Sigmoid colon (tissue), 7 donors: Measurements from ENCODE around the gene ZNF462. TPM values are rescaled to one million over a fixed set of nuclear protein-coding genes. Genes with fewer than 3 reads are reported as not detected.

Source experiments
- DNase-seq: peaks from one replicate; pipeline ENCODE4 v3.0.0-alpha.2; 2019
- H3K27ac ChIP-seq, 4 donors: fragments of 200-600 bp; sonication (generic); one replicate each; pipeline ENCODE4 v1.5.1; 2016 to 2019; ENCODE audit warnings: mild to moderate bottlenecking in 1 of 4
- H3K27me3 ChIP-seq, 3 donors: fragments of 200-600 bp; sonication (generic); one replicate each; pipeline ENCODE4 v1.5.1; 2019; ENCODE audit warnings: mild to moderate bottlenecking in 1 of 3
- H3K36me3 ChIP-seq, 4 donors: fragments of 200-600 bp; sonication (generic); one replicate each; pipeline ENCODE4 v1.5.1; 2016 to 2019
- H3K4me1 ChIP-seq, 4 donors: fragments of 200-600 bp; sonication (generic); one replicate each; pipeline ENCODE4 v1.5.1; 2017 to 2019
- H3K4me3 ChIP-seq, 4 donors: fragments of 200-600 bp; sonication (generic); one replicate each; pipeline ENCODE4 v1.5.1; 2017 to 2019; ENCODE audit warnings: mild to moderate bottlenecking in 2 of 4, moderate library complexity in 1 of 4
- H3K9me3 ChIP-seq, 4 donors: fragments of 200-600 bp in 3 of 4; sonication (generic) in 3 of 4; one replicate each; pipeline versions ENCODE4 v1.5.1 to v1.6.1; 2013 to 2019
- CTCF ChIP-seq, 4 experiments: fragments of 450-650 bp in 3 of 4; fragments of 200-600 bp in 1 of 4; IDR thresholded peaks; one replicate each; pipeline ENCODE4 v1.5.1; 2016 to 2019; ENCODE audit warnings: antibody characterized with exemption in 4 of 4, mild to moderate bottlenecking in 3 of 4, moderate library complexity in 2 of 4
- EP300 ChIP-seq, 4 donors: sonication (generic); formaldehyde crosslinking; IDR thresholded peaks; one replicate each; pipeline ENCODE4 v1.6.1; 2017; ENCODE audit warnings: antibody characterized with exemption in 4 of 4
- POLR2A ChIP-seq, 2 donors: fragments of 450-650 bp; IDR thresholded peaks; one replicate each; pipeline ENCODE4 v1.6.1; 2016; ENCODE audit warnings: antibody characterized with exemption in 2 of 2, mild to moderate bottlenecking in 2 of 2, moderate library complexity in 2 of 2
- POLR2AphosphoS5 ChIP-seq, 4 donors: sonication (generic); formaldehyde crosslinking; IDR thresholded peaks; one replicate each; pipeline ENCODE4 v1.6.1; 2017; ENCODE audit warnings: antibody characterized with exemption in 4 of 4
- WGBS, 2 donors: extraction: QIAGEN DNeasy Blood & Tissue Kit; methylation state at CpG; one replicate each; pipeline ENCODE4 v1.1.7; 2013; 5-methylcytosine and 5-hydroxymethylcytosine counted together
- intact Hi-C: fragments of 100-400 bp; cut with DNase I; formaldehyde crosslinking; loops from one replicate; pipeline ENCODE4 v1.15.1; 2023
- polyA plus RNA-seq, 3 donors: library from polyadenylated mRNA; stranded (reverse); fragments of 200-250 nt; gene quantifications; one replicate each; pipeline ENCODE4 v1.2.3, GENCODE V29; 2013
- total RNA-seq, 4 donors: library from RNA; depleted of rRNA; stranded (reverse); fragments of >200 nt; gene quantifications; one replicate each; pipeline ENCODE4 v1.1.0, GENCODE V29; 2016
- donor health status: healthy with polysubstance abuse.
- donor health status: Bipolar disorder and iron deficiency.
- donor health status: healthy.

ZNF462 gene
- total and polyA plus RNA-seq, 7 donors, result 0.60 to 33.8 (median 21.7) TPM

GRCh38 chr9:106911951-106912350, 49.0 kb downstream of the ZNF462 start:
- Histone ChIP-seq H3K4me3 (no peak overlapping the region), H3K27ac (no peak overlapping the region), H3K4me1 (peaks cover 0 to 27% (median 12%) of the 10 kb centered on the region in 4 donors), H3K9me3 (no peaks in the 10 kb centered on the region), H3K36me3 (no peaks in the 10 kb centered on the region), H3K27me3 (no peaks in the 10 kb centered on the region)
- WGBS, 2 donors, result 93% methylated on average over 6 of the region's 6 CpGs
- no peak for DNase-seq
- intact Hi-C loops, result no loop called here
- TF ChIP-seq CTCF (IDR thresholded peaks at IDR 0.05) (no peak), EP300 (IDR thresholded peaks at IDR 0.05) (no peak), POLR2A (IDR thresholded peaks at IDR 0.05) (no peak), POLR2AphosphoS5 (IDR thresholded peaks at IDR 0.05) (no peak)

GRCh38 chr9:106913276-106913675, 50.3 kb downstream of the ZNF462 start:
- Histone ChIP-seq H3K9me3 (no peaks in the 10 kb centered on the region), H3K27ac (no peak overlapping the region), H3K27me3 (no peaks in the 10 kb centered on the region), H3K4me3 (no peak overlapping the region), H3K4me1 (peaks cover 0 to 41% (median 23%) of the 10 kb centered on the region in 4 donors), H3K36me3 (no peaks in the 10 kb centered on the region)
- intact Hi-C loops, result no loop called here
- no peak for DNase-seq
- TF ChIP-seq POLR2A (IDR thresholded peaks at IDR 0.05) (no peak), EP300 (IDR thresholded peaks at IDR 0.05) (no peak), POLR2AphosphoS5 (IDR thresholded peaks at IDR 0.05) (no peak), CTCF (IDR thresholded peaks at IDR 0.05) (no peak)
- WGBS, 2 donors, result 77 to 93% methylated on average over 5 of the region's 5 CpGs

- intact Hi-C loops, result no loop called here
- Histone ChIP-seq H3K27me3 (no peaks in the 10 kb centered on the region), H3K27ac (peak overlapping the region in 3 of 4 donors; percentile 48 to 68 (median 52)), H3K4me3 (no peak overlapping the region), H3K4me1 (peaks cover 0 to 58% (median 35%) of the 10 kb centered on the region in 4 donors), H3K36me3 (no peaks in the 10 kb centered on the region), H3K9me3 (no peaks in the 10 kb centered on the region)
- 89 to 90% methylated on average over 3 of the region's 3 CpGs for WGBS, 2 donors
- DNase-seq, result no peak
- no peak for TF ChIP-seq CTCF (IDR thresholded peaks at IDR 0.05)
- no peak for TF ChIP-seq POLR2A (IDR thresholded peaks at IDR 0.05)
- no peak for TF ChIP-seq POLR2AphosphoS5 (IDR thresholded peaks at IDR 0.05)
- TF ChIP-seq EP300 (IDR thresholded peaks at IDR 0.05), result no peak
Measured at GRCh38 chr9:106915851-106916250, 52.9 kb downstream of the ZNF462 start.

- intact Hi-C loops, result no loop called here
- Histone ChIP-seq H3K36me3 (no peaks in the 10 kb centered on the region), H3K27ac (peak overlapping the region; percentile 25 to 68 (median 50)), H3K4me3 (no peak overlapping the region), H3K4me1 (peaks cover 0 to 66% (median 43%) of the 10 kb centered on the region in 4 donors), H3K27me3 (no peaks in the 10 kb centered on the region), H3K9me3 (no peaks in the 10 kb centered on the region)
- TF ChIP-seq POLR2AphosphoS5 (IDR thresholded peaks at IDR 0.05), result no peak
- no peak for TF ChIP-seq EP300 (IDR thresholded peaks at IDR 0.05)
- no peak for TF ChIP-seq CTCF (IDR thresholded peaks at IDR 0.05)
- TF ChIP-seq POLR2A (IDR thresholded peaks at IDR 0.05), result no peak
- WGBS, 2 donors, result 47 to 56% methylated on average over 8 of the region's 8 CpGs
- peak; percentile 71 for DNase-seq
Measured at GRCh38 chr9:106916466-106917235, 53.7 kb downstream of the ZNF462 start.
